Fibroblast of skin of right biceps (primary cell): ENCODE measurements around the gene CTRB2.
"Not testable (repeated sequence)": the region's sequence is repeated elsewhere in the genome, so short reads cannot be mapped to it uniquely, and the experiment has no call there.

Experiments used
- DNase-seq: peaks from one replicate; pipeline ENCODE4 v3.0.0-alpha.2; 2013

The CTRB2 gene

DNA sequence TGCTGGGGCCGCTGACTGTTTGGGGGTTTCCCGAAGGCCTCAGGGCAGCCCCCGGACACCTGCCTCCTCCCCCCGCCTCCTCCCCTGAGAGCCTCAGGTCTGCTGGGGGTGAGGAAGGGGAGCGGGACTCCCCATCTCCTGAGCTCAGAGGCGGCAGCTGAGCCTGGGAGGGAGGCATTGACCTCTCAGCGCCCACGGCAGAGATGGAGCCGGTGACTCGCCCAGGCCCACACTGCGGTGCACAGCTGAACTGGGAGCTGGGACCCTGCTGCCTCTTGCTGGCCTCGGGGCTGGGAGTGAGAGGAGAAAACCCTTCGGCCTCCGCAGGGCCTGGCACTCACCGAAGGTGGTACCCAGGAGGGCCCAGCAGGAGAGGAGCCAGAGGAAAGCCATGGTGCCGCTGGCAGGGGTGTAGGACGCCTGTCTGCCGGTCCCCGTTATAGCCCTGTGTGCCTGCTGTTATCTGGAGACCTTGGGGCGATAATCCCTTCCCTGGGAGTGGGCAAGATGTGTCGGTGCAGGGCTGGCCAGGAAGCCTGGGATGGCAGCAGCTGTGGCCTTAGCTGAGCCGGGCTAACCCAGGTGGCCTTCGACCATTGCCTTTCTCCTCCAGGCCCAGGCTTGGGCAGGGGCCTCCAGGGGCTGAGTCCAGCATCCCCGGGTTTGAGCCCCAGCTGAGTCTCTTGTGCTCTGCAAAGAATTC is at the start of gene CTRB2:
Gene CTRB2 (minus strand): TSS at position 413 of the 703 bp plus-strand sequence. CDS start 20 bp downstream, at position 393.
- no peak for DNase-seq

DNA sequence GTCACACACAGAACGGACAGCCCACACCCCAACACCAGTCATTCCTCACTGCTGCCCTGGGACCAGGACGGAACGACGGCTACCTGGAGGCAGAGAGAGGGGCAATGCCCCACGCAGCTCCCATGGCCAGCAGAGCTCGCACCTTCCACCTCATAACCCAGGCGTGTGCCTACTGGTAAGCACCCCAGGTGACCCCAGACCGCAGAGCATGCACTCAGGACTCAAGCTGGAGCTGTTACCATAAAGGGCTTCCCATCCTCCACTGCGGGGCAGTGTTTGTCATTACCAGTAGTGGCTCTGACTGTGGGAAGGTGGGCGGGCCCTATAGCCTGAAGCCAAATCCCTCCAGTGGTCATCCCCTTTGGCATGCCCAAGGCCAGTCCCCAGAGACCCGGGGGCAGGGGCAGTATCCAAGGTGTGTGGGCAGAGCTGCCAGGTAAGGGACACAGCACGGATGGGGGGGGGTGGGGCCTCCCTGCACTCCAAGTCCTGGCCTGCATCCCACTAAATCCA is 49.2 kb upstream of the CTRB2 start:
- no peak for DNase-seq

DNA sequence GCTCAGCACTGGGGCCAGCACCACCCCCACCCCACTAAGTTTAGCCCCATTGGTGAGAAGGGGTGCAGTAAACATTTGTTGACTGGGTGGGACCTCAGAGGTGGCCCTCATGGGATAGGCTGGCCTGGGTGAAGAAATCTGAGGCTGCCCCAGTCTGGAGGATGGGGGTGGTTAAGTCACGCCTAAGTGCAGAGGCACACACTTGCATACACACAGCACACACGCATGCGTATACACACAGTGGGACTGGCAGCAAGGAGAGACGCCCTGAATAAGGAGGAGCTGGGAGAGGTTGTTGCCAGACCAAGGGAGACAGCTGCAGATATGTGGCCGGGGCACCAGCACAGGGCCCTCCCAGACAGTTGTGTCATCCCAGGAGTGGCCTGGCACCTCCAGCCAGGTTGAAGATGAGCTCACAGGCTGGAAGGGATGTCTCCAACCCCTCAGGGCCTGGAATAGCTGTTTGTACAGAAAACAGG is 47.4 kb upstream of the CTRB2 start:
- DNase-seq = peak; percentile 83

DNA sequence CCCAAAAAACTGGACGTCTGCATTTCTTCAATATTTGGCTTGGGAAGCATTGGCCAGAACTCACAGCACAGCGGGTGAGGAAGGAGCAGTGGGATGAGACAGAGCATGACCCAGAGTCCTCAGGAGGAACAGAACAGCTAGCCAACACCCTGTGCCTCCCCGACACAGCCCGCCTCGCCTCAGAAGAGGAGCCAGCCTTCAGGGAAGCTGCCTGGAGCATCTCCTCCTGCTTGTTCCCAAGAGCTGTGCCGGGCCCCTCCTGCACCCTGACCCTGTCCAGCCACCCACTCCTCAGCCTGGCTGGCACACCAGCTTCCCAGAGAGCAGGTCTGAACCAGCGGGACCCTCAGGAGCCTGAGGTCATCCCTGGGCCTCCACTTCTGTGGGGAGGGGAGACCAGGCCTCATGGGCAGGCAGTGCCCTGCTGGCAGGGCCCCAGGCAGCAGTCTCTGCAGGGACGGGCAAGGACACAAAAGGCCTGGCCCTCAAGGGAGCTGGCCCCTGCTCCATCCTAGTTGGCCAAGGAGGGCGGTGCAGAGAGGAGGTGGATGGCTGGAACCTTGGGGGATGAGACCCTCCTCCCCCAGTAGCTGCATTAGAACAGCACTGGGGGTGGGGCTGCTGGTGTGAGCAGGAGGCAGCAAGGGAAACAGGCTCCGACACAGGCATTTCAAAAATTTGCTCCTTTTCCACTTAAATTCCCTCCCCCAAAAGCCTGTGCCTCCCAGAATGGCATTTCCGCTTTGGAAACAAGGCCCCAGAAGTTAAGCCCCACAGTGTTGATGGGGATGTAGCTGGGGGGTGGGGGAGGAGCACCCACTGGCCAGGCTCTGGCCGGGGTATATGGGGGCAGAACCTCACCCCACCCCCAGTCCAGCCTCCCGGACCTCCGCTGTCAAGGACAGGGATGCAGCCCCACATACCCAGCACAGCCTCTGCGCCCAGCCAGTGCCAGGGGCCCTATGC is 46.3 kb upstream of the CTRB2 start:
- peak; percentile 96 for DNase-seq

DNA sequence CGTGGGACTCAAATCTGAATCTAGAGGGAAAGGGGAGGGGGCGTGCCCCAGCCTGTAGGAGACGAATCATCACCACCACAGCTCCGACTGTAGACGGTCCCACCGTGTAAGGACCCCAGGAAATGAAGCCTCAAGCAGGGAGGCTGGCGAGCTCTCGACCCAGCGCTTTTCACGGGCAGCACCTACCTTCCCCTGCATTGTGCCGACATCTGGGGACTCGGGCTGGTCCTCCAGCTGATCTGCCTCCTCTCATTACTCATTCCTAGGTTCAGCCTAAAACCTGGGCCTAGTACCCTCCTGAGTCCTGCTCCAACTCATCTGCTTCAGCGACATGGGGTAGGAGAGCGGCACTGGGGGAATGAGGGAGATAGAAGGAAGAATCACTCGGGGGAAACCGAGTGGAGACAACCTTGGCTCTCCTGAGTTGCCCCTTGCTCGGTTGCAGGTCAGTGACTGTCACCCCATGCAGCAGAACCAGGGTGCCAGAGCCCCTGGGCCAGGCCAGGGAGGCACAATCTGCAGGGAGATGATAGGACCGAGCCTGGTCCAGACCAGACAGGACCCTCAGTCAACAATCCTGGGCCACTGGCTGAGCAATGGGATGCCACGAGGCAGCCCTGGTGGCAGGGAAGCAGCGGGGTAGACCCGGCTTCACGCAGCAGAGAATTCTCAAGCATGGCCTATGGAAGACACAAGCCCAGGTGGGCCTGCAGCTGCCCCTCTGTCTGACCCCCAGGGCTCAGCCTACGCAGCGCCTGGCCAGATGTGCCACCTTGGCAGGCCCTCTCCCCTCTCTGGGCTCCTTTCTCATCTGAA is 45.3 kb upstream of the CTRB2 start:
- DNase-seq = no peak

DNA sequence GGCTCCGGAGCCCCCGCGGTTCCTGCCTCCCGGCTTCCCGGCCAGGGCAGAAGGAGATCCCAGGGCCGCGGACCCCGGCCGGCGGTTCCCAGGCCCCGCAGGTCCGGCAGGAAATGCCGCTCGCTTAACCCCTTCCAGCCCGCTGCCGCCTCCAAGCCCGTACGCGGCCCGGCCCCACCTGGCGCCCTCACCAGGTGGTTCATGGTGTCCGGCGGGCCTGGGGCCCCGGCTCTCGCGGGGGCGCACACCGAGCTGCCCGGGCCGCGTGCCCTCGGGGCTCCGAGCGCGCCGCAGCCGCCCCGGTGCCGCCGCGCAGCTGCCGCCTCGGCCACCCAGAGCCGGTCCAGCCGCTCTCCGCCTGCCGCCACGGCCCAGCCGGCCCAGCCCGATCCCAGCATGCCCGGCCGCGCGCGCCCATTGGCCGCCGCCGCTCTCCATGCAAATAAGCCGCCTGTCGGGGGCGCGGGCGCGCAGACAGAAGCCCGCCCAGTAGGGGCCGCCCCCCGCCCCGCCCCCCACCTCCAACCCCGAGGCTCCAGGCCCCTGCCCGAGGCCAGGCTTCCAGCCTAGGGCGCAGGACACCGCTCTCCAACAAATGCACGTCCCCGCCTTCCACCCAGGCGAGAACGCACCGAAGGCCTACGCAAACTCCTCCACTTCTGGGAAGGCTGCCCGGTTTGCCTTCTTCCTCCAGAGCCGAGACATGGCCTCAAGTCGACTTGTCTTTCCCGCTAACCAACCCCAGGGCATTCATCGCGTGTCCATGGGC is 44.5 kb upstream of the CTRB2 start, which contains the start of gene BCAR1:
Gene BCAR1 (minus strand): TSS at position 345 of the 769 bp plus-strand sequence. CDS start 142 bp downstream, at position 203.
- peak; percentile 92 for DNase-seq

DNA sequence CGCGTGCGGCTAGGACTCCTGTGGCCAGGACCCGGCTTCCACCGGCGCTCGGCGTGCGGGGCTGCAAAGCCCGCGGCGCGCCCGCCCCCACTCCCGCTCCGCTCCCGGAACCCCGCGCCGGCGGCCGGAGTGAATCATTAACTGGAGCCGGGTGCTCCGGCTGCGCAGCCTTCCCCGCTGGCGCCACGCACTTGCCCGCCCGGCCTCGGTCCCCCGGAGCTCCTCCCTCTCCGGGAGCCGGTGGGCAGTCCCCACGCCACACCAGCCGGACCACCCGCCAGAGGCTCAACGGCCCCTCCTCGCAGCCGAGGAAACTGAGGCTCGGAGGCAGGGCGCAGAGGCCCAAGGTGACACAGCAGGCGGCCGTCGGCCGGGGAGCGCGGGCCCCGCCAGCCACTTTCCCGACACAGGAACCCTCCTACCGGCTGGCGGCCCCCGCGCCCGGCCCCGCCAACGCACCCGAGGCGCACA is 43.9 kb upstream of the CTRB2 start:
- DNase-seq = peak; percentile 41

DNA sequence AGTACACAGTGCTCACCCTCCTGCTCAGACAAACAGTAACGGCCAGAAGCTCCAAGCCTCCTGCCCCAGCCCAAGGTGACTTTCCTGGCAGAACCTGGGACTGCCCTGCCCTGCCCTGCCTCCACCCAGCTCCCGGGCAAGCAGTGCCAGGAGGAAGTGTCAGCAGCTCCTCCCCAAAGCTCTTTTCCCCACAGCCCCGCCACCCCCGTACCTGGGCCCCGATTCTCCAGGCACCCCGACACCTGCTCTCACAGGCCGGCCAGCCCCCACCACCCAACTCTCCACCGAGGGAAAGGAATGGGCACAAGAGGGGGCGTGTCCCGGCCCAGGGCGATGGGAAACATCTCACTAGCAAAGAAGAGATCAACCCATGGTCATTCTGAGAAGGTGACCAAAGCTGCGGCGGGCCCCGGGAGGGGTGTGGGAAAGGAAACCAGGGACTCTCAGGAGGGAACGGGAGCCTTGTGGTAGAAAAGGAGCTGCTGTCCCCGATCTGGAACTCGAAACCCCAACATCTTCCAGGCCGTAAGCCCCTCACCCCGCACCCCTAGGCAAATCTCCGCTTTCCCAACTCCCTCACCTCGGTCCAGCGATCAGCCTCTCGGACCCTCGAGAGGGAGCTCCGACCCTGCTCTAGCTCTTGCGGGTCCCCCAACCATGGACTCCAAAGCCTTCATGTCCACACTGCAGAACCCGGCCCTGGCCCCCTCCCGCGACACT is 43.3 kb upstream of the CTRB2 start:
- no peak for DNase-seq

DNA sequence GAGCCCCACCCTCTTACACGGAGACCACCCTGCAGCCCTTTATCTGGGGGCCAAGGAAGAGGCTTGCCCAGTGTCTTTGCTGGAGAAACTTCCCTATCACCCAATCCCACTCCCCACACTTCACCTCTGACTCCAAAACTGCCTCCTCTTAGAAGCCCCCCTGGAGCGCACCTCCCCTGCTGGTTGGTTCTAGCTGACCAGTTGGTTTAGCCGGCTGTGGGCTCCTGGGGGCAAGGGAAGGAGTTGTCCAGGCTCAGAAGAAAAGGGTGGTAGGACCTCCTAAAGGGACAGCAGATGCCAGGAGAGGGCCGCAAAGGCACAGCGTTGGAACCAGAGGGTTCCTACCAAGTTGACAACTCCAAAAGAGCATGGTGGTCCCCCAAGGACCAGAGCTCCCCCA is 42.5 kb upstream of the CTRB2 start:
- no peak for DNase-seq

DNA sequence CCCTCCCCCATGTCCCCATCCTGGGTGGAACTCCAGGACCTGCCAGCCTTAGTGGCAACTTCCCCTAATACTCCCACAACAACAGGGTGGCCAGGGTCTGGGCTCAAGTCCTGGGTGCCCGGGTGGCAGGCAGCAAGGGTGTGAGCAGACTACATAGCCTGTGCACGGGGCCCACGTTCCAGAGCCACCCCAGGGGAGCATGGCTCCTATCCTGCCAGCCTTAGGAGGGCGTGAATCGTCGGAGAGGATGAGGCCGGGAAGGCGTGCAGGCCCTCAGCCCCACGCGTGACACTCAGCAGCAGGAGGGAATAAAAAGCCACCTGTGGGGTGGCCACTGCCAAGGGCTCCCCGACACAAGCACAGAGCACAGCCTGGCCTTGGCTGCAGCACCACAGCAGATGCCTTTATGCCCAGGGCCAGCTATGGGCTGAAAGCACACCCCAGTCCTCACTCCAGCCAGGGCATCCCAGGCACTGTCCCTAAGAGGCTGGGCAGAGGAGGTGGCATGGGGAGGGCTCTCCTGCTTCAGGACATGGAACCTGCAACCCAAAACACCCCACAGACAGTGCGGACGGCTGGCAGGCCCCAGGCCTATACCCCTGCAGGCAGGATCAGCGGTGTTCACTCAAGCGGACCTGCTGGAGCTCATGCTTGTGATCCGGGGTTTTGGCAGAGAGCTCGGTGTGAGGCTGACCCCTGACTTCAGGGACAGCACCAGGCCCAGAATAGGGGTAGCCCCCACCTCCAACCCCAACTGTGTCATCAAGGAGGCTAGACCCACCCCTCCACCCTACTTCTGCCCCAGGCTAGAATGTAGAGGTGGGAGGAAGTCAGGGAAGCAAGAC is 41.8 kb upstream of the CTRB2 start:
- DNase-seq = no peak

DNA sequence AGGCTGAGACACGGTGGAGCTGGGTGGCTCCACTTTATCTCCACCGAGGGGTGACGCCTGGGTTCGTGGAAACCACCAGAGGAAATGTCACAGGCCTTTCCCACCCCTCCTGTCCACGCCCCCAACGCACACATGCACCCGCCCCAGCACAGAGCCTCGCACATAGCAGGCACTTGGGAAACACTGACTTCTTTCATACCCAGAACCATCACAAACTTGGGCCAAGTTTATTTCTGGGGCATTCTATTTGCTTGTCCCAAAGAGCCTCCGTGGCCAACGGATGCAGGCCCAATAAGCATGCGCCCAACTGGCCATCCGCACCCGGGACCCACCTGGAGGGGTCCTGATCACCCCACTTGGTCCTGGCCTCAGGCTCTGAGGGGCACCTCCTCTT is 41.2 kb upstream of the CTRB2 start:
- no peak for DNase-seq

DNA sequence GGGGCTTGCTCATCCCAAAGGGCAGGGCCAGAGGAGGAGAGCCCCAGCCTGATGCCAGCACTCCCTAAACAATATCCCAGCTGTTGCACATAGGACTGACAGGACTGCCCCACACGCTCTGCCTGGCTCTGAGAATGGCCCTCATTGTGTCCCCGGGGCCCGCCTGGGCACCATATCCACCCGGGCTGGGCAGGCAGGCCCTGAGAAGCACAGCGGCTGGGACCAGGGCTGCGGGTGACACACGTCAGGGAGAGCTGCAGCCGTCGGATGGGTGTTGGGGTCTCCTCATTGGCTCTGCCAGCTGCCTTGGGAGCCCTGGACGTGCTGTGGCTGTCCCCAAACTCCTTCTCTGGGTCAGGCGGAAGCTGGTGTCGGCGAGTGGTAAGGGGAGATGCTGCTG is 40.3 kb upstream of the CTRB2 start:
- no peak for DNase-seq

DNA sequence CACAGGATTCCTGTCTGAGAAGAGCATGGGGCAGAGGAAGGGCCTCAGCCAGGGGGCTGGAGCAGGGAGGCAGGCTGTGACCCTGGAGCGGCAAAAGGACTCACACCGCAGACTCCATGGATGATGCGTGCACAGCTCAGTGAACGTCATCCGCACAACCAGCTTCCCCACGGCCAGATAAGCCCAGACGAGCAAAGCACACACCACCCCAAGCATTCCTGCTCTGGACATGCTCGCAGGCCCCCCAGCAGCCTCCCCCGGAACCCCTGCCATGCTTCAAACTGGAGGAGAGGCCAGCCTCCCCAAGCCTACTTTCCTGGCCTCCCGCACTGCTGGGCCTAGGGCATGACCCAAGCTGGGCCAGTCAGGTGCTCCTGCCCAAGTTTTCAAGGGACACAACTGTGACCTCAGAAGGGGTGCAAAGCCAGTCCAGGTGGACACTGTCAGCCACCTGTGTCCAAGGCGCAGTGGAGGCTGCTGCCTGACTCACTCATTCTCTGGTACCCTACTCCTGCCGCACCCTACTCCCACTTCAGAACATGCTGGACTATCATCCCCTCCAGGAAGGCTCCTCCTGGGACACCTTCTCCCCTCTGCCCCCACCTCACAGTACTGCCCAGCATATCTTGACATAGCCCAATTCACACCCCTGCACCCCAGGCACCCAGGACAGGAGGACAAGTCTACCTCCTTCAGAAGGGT is 39.7 kb upstream of the CTRB2 start:
- DNase-seq = peak; percentile 53

DNA sequence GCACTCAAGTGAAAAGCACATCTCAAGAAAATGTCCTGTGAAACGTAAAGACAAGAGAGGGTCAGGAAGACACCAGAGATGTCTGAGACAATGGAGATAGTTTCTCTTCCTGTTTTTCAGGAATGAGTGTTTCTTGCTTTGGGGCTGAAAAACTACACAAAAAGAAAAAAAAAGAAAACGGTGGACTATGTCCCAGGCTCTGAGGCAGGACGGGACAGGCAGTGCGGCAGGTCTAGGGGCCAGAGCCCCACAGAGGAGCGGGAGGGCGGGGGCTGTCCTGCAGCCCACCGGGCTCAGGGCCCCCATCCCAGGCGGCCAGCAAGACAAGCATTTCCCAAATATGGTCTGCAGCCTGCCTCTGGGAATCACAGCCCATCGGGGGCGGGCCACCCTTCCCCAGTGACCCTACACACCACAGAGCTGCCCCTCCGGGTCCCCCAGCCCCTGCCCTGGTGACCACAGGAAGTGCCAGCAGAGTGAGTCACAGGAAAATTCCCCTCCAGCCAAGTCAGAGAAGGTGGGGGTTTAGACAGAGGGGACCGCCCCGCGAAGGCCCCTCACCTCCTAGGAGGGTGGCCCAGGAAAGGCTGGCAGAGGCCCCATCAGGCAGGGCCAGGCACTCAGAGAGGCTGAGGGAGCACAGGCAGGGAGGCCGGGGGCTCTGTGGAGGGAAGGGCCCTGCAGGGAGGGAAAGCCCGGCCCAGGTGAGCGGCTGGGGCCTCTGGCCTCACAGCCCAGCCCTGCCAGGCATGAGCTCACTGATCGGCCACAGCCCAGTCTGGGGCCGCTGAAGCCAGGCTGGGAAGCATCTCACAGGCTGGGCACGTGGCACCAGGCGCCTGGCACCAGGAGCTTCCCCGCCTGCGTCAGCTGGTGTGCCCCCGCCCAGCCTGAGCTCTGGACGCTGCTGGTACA is 38.1 kb upstream of the CTRB2 start:
- DNase-seq = peak; percentile 96

DNA sequence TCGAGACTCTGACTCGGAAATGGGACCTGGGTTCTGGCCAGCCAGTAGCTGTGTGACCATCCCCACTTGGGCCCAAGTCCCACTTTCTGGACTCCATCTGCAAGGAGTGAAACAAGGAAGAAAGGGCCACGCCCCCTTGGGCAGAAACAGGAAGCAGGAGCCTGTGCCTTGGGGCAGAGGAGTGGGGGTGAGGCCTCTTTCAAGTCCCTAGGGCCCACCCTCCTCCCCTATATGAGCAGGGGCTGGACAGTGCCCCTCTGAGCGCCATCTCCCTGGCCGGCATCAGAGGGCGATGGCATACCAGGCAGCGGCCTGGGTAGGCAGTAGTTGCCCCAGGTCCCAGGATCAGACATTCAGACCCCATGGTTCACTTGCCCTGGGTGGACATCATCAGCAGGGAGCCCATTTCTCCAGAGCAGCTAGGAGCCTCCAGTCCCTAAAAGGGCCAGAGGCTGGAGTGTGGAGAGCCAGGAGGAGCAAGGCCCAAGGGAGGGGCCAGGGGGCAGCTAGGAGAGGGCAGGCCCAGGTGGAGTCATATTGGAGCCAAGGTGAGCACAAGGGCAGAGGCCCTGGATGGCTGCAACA is 37.4 kb upstream of the CTRB2 start:
- DNase-seq = peak; percentile 61

DNA sequence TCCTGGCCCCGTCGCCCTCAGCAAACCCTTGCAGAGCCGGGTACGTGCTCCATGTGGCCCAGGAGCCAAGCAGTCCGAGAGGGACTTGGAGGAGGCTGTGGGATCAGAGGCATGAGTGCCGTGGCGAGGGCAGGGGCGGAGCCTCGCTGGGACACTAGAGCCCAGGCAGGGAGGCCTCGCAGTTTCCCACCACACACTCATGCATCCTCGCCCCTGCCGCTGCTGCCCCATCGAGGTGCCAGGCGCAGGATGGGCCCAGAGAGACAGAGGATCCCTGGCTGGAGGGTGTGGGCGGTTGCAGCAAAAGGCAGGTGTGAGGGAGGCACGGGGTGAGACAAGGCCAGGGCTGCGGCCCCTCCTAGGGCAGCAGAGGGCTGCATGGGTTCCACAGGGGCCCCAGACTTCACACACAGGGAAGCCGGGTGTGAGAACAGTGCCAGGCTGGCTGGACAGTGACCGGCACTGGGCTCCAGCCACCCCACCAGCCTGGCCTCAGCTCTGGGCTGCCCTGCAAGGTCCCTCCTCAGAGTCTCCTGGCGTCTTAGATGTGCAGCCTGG is 36.8 kb upstream of the CTRB2 start:
- DNase-seq = no peak

DNA sequence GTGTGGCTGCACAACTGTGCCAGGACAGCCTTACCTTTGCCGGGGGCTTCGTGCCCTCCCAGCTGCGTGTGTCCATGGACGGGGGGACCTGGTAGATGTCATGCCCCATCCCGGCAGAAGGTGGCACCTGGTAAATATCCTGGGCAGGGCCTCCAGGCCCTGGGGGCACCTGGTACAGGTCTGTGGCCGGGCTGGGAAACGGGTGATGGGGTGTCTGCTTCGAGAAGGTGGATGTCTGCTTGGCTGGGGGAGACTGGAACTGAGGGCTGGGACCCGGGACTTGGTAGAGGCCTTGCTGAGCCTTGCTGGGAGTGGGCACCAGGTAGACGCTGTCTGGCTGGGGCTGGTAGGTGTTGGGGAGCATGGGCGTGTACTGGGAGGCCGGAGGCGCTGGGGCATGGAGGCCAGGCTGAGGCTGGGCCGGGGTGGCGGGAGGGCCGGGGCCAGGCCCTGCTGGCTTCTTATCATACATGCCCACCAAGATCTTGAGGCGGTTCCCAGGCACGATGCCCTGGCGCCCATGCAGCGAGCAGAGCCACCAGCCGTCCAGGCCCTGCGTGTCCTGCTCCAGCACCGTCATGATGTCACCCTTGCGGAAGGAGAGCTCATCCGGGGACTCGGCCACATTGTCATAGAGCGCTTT is 35.6 kb upstream of the CTRB2 start:
- DNase-seq = not testable (repeated sequence)
